Measurements from ENCODE around the gene RNF213.

DNA sequence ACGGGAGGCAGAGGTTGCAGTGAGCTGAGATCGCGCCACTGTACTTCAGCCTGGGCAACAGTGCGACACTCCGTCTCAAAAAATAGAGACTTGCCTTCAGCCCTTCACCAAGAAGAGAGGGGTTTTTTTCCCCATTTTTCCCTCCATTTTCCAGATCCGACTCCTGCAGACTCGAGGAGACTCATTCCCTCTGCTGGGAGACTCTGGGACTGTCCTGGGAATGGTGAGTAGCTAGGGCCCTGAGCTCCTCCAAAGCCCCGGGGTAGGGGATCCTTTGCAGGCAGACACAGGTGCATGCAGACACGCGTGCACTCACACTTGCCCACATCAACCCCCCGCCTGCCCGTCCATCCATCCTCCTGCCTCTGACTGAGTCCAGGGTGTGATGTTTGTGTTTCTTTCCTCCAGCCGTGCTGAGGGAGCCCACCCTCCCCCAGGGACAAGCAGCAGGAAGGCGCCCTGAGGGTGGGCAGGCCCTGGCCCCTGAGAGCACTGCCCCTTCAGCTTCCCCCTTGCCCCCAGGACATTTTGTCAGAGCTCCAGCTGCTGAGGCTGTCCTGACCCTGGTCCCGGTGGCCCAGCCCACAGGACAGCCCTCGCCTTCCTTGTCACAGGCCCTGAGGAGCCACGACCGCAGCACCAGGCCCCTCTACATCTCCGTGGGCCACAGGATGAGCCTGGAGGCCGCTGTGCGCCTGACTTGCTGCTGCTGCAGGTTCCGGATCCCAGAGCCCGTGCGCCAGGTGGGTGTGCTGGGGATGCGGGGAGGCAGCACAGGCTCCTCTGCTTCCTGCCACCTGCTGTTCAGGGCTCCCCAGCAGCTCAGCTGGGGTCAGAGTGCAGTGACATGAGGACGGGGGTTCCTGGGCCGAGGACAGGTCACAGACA, 164.5 kb downstream of the RNF213 start:
- TF ChIP-seq HCFC1 (IDR thresholded peaks at IDR 0.05; ENCODE audit: low read length) (no peak), MEF2A (IDR thresholded peaks at IDR 0.05; ENCODE audit: insufficient read depth, low read depth, low read length) (no peak), GABPA (IDR thresholded peaks at IDR 0.05; ENCODE audit: low read depth) (no peak), POLR2A (IDR thresholded peaks at IDR 0.05; ENCODE audit: low read depth, low read length) (no peak), RAD21 (IDR thresholded peaks at IDR 0.05; ENCODE audit: insufficient read depth, low read depth, low read length) (no peak), ZNF274 (IDR thresholded peaks at IDR 0.05; ENCODE audit: insufficient read depth, insufficient read length) (no peak), NR2C2 (IDR thresholded peaks at IDR 0.05; ENCODE audit: borderline replicate concordance, control insufficient read depth, insufficient read length, low read depth) (no peak), CEBPB (IDR thresholded peaks at IDR 0.05; ENCODE audit: borderline replicate concordance in 1 of 2, low read depth in 2 of 2, low read length in 2 of 2) (no peak)
- TF ChIP-seq, protein P1, sequence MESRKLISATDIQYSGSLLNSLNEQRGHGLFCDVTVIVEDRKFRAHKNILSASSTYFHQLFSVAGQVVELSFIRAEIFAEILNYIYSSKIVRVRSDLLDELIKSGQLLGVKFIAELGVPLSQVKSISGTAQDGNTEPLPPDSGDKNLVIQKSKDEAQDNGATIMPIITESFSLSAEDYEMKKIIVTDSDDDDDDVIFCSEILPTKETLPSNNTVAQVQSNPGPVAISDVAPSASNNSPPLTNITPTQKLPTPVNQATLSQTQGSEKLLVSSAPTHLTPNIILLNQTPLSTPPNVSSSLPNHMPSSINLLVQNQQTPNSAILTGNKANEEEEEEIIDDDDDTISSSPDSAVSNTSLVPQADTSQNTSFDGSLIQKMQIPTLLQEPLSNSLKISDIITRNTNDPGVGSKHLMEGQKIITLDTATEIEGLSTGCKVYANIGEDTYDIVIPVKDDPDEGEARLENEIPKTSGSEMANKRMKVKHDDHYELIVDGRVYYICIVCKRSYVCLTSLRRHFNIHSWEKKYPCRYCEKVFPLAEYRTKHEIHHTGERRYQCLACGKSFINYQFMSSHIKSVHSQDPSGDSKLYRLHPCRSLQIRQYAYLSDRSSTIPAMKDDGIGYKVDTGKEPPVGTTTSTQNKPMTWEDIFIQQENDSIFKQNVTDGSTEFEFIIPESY (IDR thresholded peaks at IDR 0.05): no peak
- TF ChIP-seq, protein P2, sequence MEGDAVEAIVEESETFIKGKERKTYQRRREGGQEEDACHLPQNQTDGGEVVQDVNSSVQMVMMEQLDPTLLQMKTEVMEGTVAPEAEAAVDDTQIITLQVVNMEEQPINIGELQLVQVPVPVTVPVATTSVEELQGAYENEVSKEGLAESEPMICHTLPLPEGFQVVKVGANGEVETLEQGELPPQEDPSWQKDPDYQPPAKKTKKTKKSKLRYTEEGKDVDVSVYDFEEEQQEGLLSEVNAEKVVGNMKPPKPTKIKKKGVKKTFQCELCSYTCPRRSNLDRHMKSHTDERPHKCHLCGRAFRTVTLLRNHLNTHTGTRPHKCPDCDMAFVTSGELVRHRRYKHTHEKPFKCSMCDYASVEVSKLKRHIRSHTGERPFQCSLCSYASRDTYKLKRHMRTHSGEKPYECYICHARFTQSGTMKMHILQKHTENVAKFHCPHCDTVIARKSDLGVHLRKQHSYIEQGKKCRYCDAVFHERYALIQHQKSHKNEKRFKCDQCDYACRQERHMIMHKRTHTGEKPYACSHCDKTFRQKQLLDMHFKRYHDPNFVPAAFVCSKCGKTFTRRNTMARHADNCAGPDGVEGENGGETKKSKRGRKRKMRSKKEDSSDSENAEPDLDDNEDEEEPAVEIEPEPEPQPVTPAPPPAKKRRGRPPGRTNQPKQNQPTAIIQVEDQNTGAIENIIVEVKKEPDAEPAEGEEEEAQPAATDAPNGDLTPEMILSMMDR (IDR thresholded peaks at IDR 0.05 in 2 of 3, conservative IDR thresholded peaks at IDR 0.05 in 1 of 3; ENCODE audit: control insufficient read depth in 2 of 3, extremely low read depth in 1 of 3, insufficient read depth in 1 of 3, low read depth in 3 of 3, low read length in 3 of 3): no peak
- TF ChIP-seq, protein P3, sequence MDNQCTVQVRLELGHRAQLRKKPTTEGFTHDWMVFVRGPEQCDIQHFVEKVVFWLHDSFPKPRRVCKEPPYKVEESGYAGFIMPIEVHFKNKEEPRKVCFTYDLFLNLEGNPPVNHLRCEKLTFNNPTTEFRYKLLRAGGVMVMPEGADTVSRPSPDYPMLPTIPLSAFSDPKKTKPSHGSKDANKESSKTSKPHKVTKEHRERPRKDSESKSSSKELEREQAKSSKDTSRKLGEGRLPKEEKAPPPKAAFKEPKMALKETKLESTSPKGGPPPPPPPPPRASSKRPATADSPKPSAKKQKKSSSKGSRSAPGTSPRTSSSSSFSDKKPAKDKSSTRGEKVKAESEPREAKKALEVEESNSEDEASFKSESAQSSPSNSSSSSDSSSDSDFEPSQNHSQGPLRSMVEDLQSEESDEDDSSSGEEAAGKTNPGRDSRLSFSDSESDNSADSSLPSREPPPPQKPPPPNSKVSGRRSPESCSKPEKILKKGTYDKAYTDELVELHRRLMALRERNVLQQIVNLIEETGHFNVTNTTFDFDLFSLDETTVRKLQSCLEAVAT (IDR thresholded peaks at IDR 0.05): no peak
- TF ChIP-seq, protein P4, sequence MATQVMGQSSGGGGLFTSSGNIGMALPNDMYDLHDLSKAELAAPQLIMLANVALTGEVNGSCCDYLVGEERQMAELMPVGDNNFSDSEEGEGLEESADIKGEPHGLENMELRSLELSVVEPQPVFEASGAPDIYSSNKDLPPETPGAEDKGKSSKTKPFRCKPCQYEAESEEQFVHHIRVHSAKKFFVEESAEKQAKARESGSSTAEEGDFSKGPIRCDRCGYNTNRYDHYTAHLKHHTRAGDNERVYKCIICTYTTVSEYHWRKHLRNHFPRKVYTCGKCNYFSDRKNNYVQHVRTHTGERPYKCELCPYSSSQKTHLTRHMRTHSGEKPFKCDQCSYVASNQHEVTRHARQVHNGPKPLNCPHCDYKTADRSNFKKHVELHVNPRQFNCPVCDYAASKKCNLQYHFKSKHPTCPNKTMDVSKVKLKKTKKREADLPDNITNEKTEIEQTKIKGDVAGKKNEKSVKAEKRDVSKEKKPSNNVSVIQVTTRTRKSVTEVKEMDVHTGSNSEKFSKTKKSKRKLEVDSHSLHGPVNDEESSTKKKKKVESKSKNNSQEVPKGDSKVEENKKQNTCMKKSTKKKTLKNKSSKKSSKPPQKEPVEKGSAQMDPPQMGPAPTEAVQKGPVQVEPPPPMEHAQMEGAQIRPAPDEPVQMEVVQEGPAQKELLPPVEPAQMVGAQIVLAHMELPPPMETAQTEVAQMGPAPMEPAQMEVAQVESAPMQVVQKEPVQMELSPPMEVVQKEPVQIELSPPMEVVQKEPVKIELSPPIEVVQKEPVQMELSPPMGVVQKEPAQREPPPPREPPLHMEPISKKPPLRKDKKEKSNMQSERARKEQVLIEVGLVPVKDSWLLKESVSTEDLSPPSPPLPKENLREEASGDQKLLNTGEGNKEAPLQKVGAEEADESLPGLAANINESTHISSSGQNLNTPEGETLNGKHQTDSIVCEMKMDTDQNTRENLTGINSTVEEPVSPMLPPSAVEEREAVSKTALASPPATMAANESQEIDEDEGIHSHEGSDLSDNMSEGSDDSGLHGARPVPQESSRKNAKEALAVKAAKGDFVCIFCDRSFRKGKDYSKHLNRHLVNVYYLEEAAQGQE (IDR thresholded peaks at IDR 0.05; ENCODE audit: low read depth, low read length): no peak

Measured in GM12878 (cell line).